Activated B cell treated with CpG ODN at 0.5 μM for 24 hours (primary cell): Measurements from ENCODE around the gene ERH. TPM values are rescaled to one million over a fixed set of nuclear protein-coding genes. Genes with fewer than 3 reads are reported as not detected.
"Not testable (repeated sequence)": the region's sequence is repeated elsewhere in the genome, so short reads cannot be mapped to it uniquely, and the experiment has no call there.

ENCODE experiments used
- ATAC-seq: fragments of 200-7000 bp; cut with Tn5 transposase; one replicate; pipeline ENCODE4 v1.10.0; 2021; ENCODE audit warnings: low read depth, mild to moderate bottlenecking, moderate library complexity
- CTCF ChIA-PET: fragments of 350-600 bp; sonication (Branson Sonifier 250); formaldehyde crosslinking; loops from one replicate; lab custom pipeline; 2021; ENCODE audit warnings: antibody characterized with exemption; lab: Charles Lee
- POLR2A ChIA-PET: fragments of 350-600 bp; sonication (Branson Sonifier 250); formaldehyde crosslinking; loops from one replicate; lab custom pipeline; 2021; ENCODE audit warnings: antibody characterized with exemption; lab: Charles Lee
- DNase-seq: peaks from one replicate; pipeline ENCODE4 v3.0.0; 2022
- H3K27ac Mint-ChIP-seq: one replicate; pipeline ENCODE4 v1.8.0; 2020; ENCODE audit warnings: mixed read lengths
- H3K27me3 Mint-ChIP-seq: one replicate; pipeline ENCODE4 v1.8.0; 2021; ENCODE audit warnings: mixed read lengths
- H3K36me3 Mint-ChIP-seq: one replicate; pipeline ENCODE4 v1.8.0; 2021; ENCODE audit warnings: low read depth, mixed read lengths
- H3K4me1 Mint-ChIP-seq: one replicate; pipeline ENCODE4 v1.8.0; 2021; ENCODE audit warnings: mixed read lengths
- H3K4me3 Mint-ChIP-seq: one replicate; pipeline ENCODE4 v1.8.0; 2020; ENCODE audit warnings: mild to moderate bottlenecking, mixed read lengths
- H3K9me3 Mint-ChIP-seq: one replicate; pipeline ENCODE4 v1.8.0; 2020; ENCODE audit warnings: mixed read lengths
- intact Hi-C: fragments of 100-400 bp; cut with micrococcal nuclease; formaldehyde crosslinking; loops from one replicate; pipeline ENCODE4 v1.15.1; 2024
- total RNA-seq: library from RNA; stranded (reverse); gene quantifications from 2 replicates; pipeline ENCODE4 v1.2.3, GENCODE V29; 2022
- TF ChIP-seq, protein P1 (sequence below): fragments of 200-600 bp; IDR thresholded peaks from one replicate; pipeline ENCODE4 v1.8.0; 2022; ENCODE audit warnings: antibody characterized with exemption, mild to moderate bottlenecking

Gene ERH
- total RNA-seq, 1 donor from 2014 or later: 273 TPM

DNA sequence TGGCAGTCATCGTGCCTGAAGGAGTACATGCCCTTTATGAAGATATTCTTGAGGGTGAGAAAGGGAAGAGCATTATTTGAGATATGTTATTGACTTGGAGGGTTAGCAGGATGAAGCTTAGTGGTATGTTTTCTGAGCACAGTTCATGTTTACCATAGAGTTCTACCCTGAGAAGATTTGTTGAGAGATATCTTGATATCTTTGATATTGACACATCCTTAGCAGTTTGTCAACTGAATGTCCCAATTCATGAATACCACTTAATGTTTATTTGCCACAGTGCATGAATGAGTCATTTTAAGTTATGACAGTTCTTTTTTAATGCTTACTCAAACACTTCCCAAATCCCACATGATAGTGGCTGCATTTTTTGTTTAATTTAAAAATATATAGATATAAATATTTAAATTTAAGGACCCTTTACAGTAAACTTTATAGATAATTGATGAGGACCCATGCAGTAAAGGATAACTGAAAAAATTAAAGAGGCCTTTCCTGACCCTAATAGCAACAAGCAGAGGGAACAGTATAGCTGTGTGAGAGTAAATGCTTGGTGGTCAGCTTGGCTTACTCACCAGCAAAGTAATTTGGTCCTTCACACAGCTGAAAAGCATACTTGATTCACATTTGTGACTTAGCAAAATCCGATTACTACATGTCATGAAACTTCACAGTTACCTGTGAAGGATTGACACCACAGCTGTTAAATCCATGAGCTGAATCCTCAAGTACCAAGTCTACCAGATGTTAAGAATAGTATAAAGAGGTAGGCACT is 26.2 kb upstream of the ERH start:
- POLR2A ChIA-PET: no interaction called here
- peaks cover 24% of the 10 kb centered on the region for H3K4me1 Mint-ChIP-seq

DNA sequence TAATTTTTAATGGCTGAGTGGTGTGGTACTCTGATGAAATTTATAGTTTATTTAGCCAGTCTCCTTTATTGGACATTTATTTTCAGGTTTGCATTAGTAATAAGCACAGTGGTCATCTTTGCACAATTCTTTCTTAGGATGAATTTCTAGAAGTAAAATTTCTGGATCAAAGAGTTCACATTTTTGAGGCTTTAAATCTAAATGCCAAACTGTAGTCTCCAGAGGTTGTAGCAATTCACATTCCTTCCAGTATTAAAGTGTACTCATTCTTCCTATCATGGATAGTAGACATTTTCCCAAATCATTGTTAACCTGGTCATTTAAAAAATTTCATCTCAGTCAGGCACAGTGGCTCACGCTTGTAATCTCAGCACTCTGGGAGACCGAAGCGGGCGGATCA is 25.2 kb upstream of the ERH start:
- Mint-ChIP-seq H3K27me3 (no peaks in the 10 kb centered on the region), H3K36me3 (peaks cover 49% of the 10 kb centered on the region), H3K4me3 (no peak overlapping the region), H3K4me1 (peaks cover 24% of the 10 kb centered on the region), H3K9me3 (no peaks in the 10 kb centered on the region), H3K27ac (no peak overlapping the region)
- no peak for DNase-seq
- ChIA-PET POLR2A (no interaction called here), CTCF (no interaction called here)
- TF ChIP-seq, protein P1, sequence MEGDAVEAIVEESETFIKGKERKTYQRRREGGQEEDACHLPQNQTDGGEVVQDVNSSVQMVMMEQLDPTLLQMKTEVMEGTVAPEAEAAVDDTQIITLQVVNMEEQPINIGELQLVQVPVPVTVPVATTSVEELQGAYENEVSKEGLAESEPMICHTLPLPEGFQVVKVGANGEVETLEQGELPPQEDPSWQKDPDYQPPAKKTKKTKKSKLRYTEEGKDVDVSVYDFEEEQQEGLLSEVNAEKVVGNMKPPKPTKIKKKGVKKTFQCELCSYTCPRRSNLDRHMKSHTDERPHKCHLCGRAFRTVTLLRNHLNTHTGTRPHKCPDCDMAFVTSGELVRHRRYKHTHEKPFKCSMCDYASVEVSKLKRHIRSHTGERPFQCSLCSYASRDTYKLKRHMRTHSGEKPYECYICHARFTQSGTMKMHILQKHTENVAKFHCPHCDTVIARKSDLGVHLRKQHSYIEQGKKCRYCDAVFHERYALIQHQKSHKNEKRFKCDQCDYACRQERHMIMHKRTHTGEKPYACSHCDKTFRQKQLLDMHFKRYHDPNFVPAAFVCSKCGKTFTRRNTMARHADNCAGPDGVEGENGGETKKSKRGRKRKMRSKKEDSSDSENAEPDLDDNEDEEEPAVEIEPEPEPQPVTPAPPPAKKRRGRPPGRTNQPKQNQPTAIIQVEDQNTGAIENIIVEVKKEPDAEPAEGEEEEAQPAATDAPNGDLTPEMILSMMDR: no peak
- no peak for ATAC-seq
- intact Hi-C loops: no loop called here

More for the DNA sequence above, 26.2 kb upstream of the ERH start:
- ATAC-seq (no peak), DNase-seq (no peak)
- Mint-ChIP-seq H3K27me3 (no peaks in the 10 kb centered on the region), H3K36me3 (peaks cover 56% of the 10 kb centered on the region), H3K9me3 (no peaks in the 10 kb centered on the region), H3K4me3 (no peak overlapping the region), H3K27ac (no peak overlapping the region)
- intact Hi-C loops: no loop called here
- TF ChIP-seq, protein P1: no peak
- CTCF ChIA-PET: no interaction called here

DNA sequence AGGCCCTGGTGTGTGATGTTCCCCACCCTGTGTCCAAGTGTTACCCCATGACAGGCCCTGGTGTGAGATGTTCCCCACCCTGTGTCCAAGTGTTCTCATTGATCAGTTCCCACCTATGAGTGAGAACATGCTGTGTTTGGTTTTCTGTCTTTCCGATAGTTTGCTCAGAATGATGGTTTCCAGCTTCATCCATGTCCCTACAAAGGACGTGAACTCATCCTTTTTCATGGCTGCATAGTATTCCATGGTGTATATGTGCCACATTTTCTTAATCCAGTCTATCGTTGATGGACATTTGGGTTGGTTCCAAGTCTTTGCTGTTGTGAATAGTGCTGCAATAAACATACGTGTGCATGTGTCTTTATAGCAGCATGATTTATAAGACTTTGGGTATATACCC is 18.0 kb upstream of the ERH start:
- H3K4me3 Mint-ChIP-seq, H3K27ac Mint-ChIP-seq, DNase-seq, H3K27me3 Mint-ChIP-seq, ATAC-seq, H3K36me3 Mint-ChIP-seq, POLR2A ChIA-PET, intact Hi-C loops, CTCF ChIA-PET, H3K9me3 Mint-ChIP-seq: not testable (repeated sequence)
- H3K4me1 Mint-ChIP-seq: peaks cover 30% of the 10 kb centered on the region

DNA sequence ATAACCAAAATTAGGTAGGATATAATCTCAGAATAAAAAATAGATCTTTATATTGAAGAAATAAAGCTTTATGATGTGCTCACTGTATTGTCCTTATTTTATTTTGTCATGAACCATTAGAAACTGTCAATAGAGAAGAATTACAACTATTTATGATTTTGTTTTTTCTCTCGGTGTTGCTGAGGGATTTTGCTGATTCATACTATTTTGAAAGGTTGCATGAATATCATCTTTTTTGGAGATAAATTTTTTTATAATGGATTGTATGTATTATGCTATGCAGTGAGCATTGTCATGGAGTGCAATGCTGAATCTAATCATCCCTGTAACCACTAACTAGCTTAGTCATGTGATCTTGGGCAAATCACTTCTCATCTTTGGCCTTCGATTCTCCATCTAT is 15.4 kb upstream of the ERH start:
- Mint-ChIP-seq H3K4me3 (no peak overlapping the region), H3K9me3 (peaks cover 3% of the 10 kb centered on the region), H3K27ac (no peak overlapping the region), H3K27me3 (no peaks in the 10 kb centered on the region), H3K36me3 (peaks cover 6% of the 10 kb centered on the region), H3K4me1 (peaks cover 14% of the 10 kb centered on the region)
- POLR2A ChIA-PET: interaction anchor here (0.6 kb wide), 1 partner anchor 15 kb away, joined by 3 read pairs; the partner anchor contains the start of genes ERH and SLC39A9
- TF ChIP-seq, protein P1: no peak
- intact Hi-C loops: no loop called here
- DNase-seq (no peak), ATAC-seq (no peak)
- CTCF ChIA-PET: no interaction called here

DNA sequence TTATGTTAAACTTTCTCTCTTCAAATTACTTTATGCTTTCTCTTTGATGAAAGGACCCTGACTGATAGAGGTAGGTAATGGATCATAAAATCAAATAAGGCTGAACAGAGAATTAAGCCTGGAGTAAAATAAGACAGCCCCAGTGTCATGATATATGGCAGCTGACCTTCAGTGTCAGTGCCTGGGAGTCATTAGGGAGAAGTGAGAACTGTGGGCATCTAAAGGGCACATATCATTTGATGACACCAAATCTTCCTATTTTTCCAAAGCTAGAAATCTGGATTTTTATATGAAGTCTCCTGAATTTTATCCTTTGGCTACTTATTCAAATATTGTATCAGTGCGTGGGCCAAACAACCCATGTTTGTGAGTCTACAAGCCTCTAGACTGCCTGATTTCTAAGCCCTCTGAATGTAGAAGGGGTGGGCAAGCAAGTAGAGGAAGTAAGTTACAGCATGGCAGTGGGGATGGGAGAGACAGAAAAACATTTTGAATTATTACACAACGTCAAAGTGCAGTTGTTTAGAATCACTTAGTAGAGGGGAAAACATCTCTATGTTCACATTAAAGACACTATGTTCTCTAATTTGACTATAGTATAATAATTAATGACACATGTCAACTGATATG is 10.3 kb upstream of the ERH start:
- ChIA-PET POLR2A (no interaction called here), CTCF (no interaction called here)
- H3K27ac Mint-ChIP-seq: no peak overlapping the region
- H3K4me1 Mint-ChIP-seq: peaks cover 6% of the 10 kb centered on the region
- H3K9me3 Mint-ChIP-seq: peaks cover 4% of the 10 kb centered on the region
- H3K27me3 Mint-ChIP-seq: no peaks in the 10 kb centered on the region
- intact Hi-C loops: no loop called here
- DNase-seq (no peak), ATAC-seq (no peak)
- peaks cover 27% of the 10 kb centered on the region for H3K36me3 Mint-ChIP-seq
- TF ChIP-seq, protein P1: no peak
- H3K4me3 Mint-ChIP-seq: no peak overlapping the region
